MCF 10A (cell line): ENCODE data around the gene KRT76. TPM values are rescaled to one million over a fixed set of nuclear protein-coding genes. Genes with fewer than 3 reads are reported as not detected.
"Not testable (repeated sequence)": the region's sequence is repeated elsewhere in the genome, so short reads cannot be mapped to it uniquely, and the experiment has no call there.

Source experiments
- BruUV-seq: library from RNA; stranded (reverse); fragments of 400-500 nt; replicated peaks from 2 replicates; lab custom pipeline; 2021; lab: Mats Ljungman, UMichigan
- CTCF ChIA-PET: fragments of 300-600 bp; sonication (Branson Sonifier 250); formaldehyde crosslinking; extraction: SDS; loops from one replicate; lab custom pipeline; 2021; ENCODE audit warnings: antibody characterized with exemption, inconsistent platforms; lab: Yijun Ruan, JAX
- POLR2A ChIA-PET: fragments of 300-600, 350-650 bp; sonication (Branson Sonifier 250); formaldehyde crosslinking; extraction: SDS; loops from one replicate; lab custom pipeline; 2020; ENCODE audit warnings: antibody characterized with exemption, inconsistent platforms; lab: Yijun Ruan, JAX
- DNase-seq: peaks from one replicate; pipeline ENCODE4 v3.0.0-alpha.2; 2018; ENCODE audit not compliant: unreplicated experiment
- H3K27ac Mint-ChIP-seq: one replicate; pipeline ENCODE4 v1.8.0; 2022; ENCODE audit warnings: mild to moderate bottlenecking, low read depth, mixed read lengths; ENCODE audit not compliant: unreplicated experiment
- H3K27me3 Mint-ChIP-seq: one replicate; pipeline ENCODE4 v1.8.0; 2022; ENCODE audit warnings: mixed read lengths; ENCODE audit not compliant: insufficient read depth, unreplicated experiment
- H3K36me3 Mint-ChIP-seq: one replicate; pipeline ENCODE4 v1.8.0; 2022; ENCODE audit warnings: mild to moderate bottlenecking, moderate library complexity, mixed read lengths; ENCODE audit not compliant: insufficient read depth, unreplicated experiment
- H3K4me1 Mint-ChIP-seq: one replicate; pipeline ENCODE4 v1.8.0; 2022; ENCODE audit warnings: mixed read lengths; ENCODE audit not compliant: insufficient read depth, unreplicated experiment
- H3K4me3 Mint-ChIP-seq: one replicate; pipeline ENCODE4 v1.8.0; 2022; ENCODE audit warnings: mild to moderate bottlenecking, moderate library complexity, mixed read lengths; ENCODE audit not compliant: unreplicated experiment
- H3K9me3 Mint-ChIP-seq: one replicate; pipeline ENCODE4 v1.8.0; 2022; ENCODE audit warnings: mixed read lengths; ENCODE audit not compliant: unreplicated experiment
- CTCF ChIP-seq: fragments of 200-600 bp; IDR thresholded peaks from one replicate; pipeline ENCODE4 v1.8.0; 2022; ENCODE audit warnings: antibody characterized with exemption, mild to moderate bottlenecking; ENCODE audit not compliant: unreplicated experiment
- intact Hi-C: fragments of 100-400 bp; cut with micrococcal nuclease; formaldehyde crosslinking; loops from 2 replicates; pipeline ENCODE4 v1.14.1; 2022
- total RNA-seq: library from RNA; stranded (reverse); gene quantifications from 2 replicates; pipeline ENCODE4 v1.2.3, GENCODE V29; 2022

KRT76 gene
- total RNA-seq, 1 experiment from 2014 or later, result not detected

DNA sequence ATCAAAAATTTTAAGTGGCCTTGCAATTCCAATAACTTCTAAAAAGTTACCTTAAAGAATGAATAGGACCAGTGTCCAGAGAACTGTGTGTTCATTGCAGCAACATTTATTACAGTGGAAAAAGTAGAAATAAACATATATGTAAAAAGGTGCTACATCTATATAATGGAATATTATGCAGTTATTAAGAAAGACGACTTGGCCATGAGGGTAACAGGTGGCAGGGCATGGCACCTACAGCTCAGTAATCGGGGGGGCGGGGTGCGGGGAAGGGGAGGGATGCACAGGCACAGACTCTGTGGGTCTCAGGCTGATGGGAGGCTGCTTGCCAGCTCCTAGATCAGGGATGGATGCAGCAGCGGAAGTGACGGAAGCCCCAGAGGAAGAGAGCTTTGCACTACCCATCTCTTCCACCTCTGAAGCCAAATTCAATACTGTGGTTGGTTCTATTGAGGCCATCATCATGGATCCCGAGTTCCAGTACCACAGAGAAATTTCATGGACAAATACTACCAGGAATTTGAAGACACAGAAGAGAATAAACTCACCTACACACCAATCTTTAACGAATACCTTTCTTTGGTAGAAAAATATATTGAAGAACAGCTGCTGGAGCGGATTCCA lies 14.0 kb downstream of the KRT76 start:
- intact Hi-C loops, result no loop called here
- BruUV-seq, result no TSS peak
- TF ChIP-seq CTCF, result no peak
- no peaks in the 10 kb centered on the region for H3K9me3 Mint-ChIP-seq
- H3K4me1 Mint-ChIP-seq, result no peaks in the 10 kb centered on the region
- H3K27me3 Mint-ChIP-seq, result peaks cover 20% of the 10 kb centered on the region
- no peaks in the 10 kb centered on the region for H3K36me3 Mint-ChIP-seq
- POLR2A ChIA-PET, result no interaction called here
- CTCF ChIA-PET, result no interaction called here
- no peak overlapping the region for H3K4me3 Mint-ChIP-seq
- no peak overlapping the region for H3K27ac Mint-ChIP-seq
- DNase-seq, result no peak

GRCh38 chr12:52761802-52762201 lies 15.3 kb downstream of the KRT76 start:
- ChIA-PET CTCF (no interaction called here), POLR2A (no interaction called here)
- intact Hi-C loops, result no loop called here
- BruUV-seq, result no TSS peak
- Mint-ChIP-seq H3K36me3 (no peaks in the 10 kb centered on the region), H3K27ac (no peak overlapping the region), H3K4me3 (no peak overlapping the region), H3K9me3 (no peaks in the 10 kb centered on the region), H3K27me3 (peaks cover 20% of the 10 kb centered on the region), H3K4me1 (no peaks in the 10 kb centered on the region)
- no peak for DNase-seq
- TF ChIP-seq CTCF, result no peak

- H3K9me3 Mint-ChIP-seq, H3K27ac Mint-ChIP-seq, H3K36me3 Mint-ChIP-seq, POLR2A ChIA-PET, H3K4me3 Mint-ChIP-seq, intact Hi-C loops, CTCF ChIA-PET, H3K4me1 Mint-ChIP-seq, BruUV-seq, DNase-seq: not testable (repeated sequence)
- H3K27me3 Mint-ChIP-seq, result peaks cover 20% of the 10 kb centered on the region
These were observed 15.9 kb downstream of the KRT76 start for GRCh38 chr12:52761218-52761617.

GRCh38 chr12:52760623-52761022 lies 16.5 kb downstream of the KRT76 start:
- TF ChIP-seq CTCF, result no peak
- H3K27me3 Mint-ChIP-seq, result peaks cover 20% of the 10 kb centered on the region
- DNase-seq, result no peak
- no TSS peak for BruUV-seq
- H3K4me1 Mint-ChIP-seq, result no peaks in the 10 kb centered on the region
- no peaks in the 10 kb centered on the region for H3K36me3 Mint-ChIP-seq
- H3K9me3 Mint-ChIP-seq, result no peaks in the 10 kb centered on the region
- H3K4me3 Mint-ChIP-seq, result no peak overlapping the region
- intact Hi-C loops, result no loop called here
- POLR2A ChIA-PET, result no interaction called here
- no peak overlapping the region for H3K27ac Mint-ChIP-seq
- CTCF ChIA-PET, result no interaction called here
